ENCODE measurements around the gene PGS1. TPM values are rescaled to one million over a fixed set of nuclear protein-coding genes. Genes with fewer than 3 reads are reported as not detected.

PGS1 gene
- total RNA-seq, 2 experiments from 2014 or later = 59.6 to 61.3 TPM

Small RNA genes within 50 kb of the gene (small RNA-seq; reads per million reads assigned to genes)
- gene RF00415 (not detected), gene RN7SL236P (not detected)

Other genes starting within 250 kb of the PGS1 start
- 94.0 and 124 TPM in 2 replicates for gene TMC6, start 249.9 kb upstream of the PGS1 start, total RNA-seq (2014; rRNA removed; shearing (Covaris generic))
- gene TMC6, start 249.9 kb upstream of the PGS1 start, total RNA-seq (2022) = 234 and 258 TPM in 2 replicates
- gene TMC8, start 247.9 kb upstream of the PGS1 start, total RNA-seq (2014; rRNA removed; shearing (Covaris generic)) = 54.6 and 83.8 TPM in 2 replicates
- 219 and 236 TPM in 2 replicates for gene TMC8, start 247.9 kb upstream of the PGS1 start, total RNA-seq (2022)
- gene C17orf99, start 232.3 kb upstream of the PGS1 start, total RNA-seq (2014; rRNA removed; shearing (Covaris generic)) = not detected in 2 replicates
- gene C17orf99, start 232.3 kb upstream of the PGS1 start, total RNA-seq (2022) = 1.1 TPM in 2 replicates
- 21.3 and 35.4 TPM in 2 replicates for gene SYNGR2, start 210.1 kb upstream of the PGS1 start, total RNA-seq (2014; rRNA removed; shearing (Covaris generic))
- gene SYNGR2, start 210.1 kb upstream of the PGS1 start, total RNA-seq (2022) = 44.9 and 45.5 TPM in 2 replicates
- 108 and 118 TPM in 2 replicates for gene TK1, start 191.6 kb upstream of the PGS1 start, total RNA-seq (2014; rRNA removed; shearing (Covaris generic))
- gene TK1, start 191.6 kb upstream of the PGS1 start, total RNA-seq (2022) = 149 TPM in 2 replicates
- gene AFMID, start 191.3 kb upstream of the PGS1 start, total RNA-seq (2014; rRNA removed; shearing (Covaris generic)) = 87.8 and 89.1 TPM in 2 replicates
- gene AFMID, start 191.3 kb upstream of the PGS1 start, total RNA-seq (2022) = 90.2 and 101 TPM in 2 replicates
- 229 and 266 TPM in 2 replicates for gene BIRC5, start 164.4 kb upstream of the PGS1 start, total RNA-seq (2014; rRNA removed; shearing (Covaris generic))
- gene BIRC5, start 164.4 kb upstream of the PGS1 start, total RNA-seq (2022) = 184 and 190 TPM in 2 replicates
- 0.32 TPM in 1 of 2 replicates, not detected in the other for gene TMEM235, start 147.0 kb upstream of the PGS1 start, total RNA-seq (2014; rRNA removed; shearing (Covaris generic))
- gene TMEM235, start 147.0 kb upstream of the PGS1 start, total RNA-seq (2022) = not detected in 2 replicates
- gene SOCS3, start 18.6 kb upstream of the PGS1 start, total RNA-seq (2014; rRNA removed; shearing (Covaris generic)) = not detected in 2 replicates
- not detected in 2 replicates for gene SOCS3, start 18.6 kb upstream of the PGS1 start, total RNA-seq (2022)
- gene DNAH17, start 198.7 kb downstream of the PGS1 start, total RNA-seq (2014; rRNA removed; shearing (Covaris generic)) = 1.1 and 2.3 TPM in 2 replicates
- gene DNAH17, start 198.7 kb downstream of the PGS1 start, total RNA-seq (2022) = 0.57 and 0.89 TPM in 2 replicates